Measurements from ENCODE around the gene RANBP9.

DNA sequence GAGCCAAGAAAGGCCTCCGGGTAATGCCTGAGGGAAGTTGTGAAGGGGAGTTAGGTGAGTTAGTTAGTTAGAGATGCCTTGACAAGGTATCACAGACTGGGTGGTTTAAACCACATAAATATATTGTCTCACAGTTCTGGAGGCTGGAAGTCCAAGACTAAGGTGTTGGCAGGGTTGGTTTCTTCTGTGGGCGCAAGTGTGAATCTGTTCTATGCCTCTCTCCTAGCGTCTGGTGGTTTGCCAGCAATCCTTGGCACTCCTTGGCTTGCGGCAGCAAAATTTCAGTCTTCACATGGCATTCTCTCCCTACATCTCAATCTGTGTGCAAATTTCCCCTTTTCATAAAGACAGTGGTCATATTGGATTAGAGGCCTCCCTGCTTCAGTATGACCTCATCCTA lies 29.7 kb upstream of the RANBP9 start:
- TF ChIP-seq, protein P1, sequence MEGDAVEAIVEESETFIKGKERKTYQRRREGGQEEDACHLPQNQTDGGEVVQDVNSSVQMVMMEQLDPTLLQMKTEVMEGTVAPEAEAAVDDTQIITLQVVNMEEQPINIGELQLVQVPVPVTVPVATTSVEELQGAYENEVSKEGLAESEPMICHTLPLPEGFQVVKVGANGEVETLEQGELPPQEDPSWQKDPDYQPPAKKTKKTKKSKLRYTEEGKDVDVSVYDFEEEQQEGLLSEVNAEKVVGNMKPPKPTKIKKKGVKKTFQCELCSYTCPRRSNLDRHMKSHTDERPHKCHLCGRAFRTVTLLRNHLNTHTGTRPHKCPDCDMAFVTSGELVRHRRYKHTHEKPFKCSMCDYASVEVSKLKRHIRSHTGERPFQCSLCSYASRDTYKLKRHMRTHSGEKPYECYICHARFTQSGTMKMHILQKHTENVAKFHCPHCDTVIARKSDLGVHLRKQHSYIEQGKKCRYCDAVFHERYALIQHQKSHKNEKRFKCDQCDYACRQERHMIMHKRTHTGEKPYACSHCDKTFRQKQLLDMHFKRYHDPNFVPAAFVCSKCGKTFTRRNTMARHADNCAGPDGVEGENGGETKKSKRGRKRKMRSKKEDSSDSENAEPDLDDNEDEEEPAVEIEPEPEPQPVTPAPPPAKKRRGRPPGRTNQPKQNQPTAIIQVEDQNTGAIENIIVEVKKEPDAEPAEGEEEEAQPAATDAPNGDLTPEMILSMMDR (IDR thresholded peaks at IDR 0.05; ENCODE audit: low read depth, low read length), result no peak
- TF ChIP-seq POLR2A (IDR thresholded peaks at IDR 0.05; ENCODE audit: extremely low read depth, insufficient read length), result no peak
